HG03469 (cell line): ENCODE results near the gene ANKRD28.
A peak's percentile ranks its signal among the peaks of the same experiment; 100 is the strongest.

ENCODE experiments used
- ATAC-seq: cut with Tn5 transposase; IDR thresholded peaks from one replicate; pipeline ENCODE4 v1.9.1; 2021; ENCODE audit warnings: mild to moderate bottlenecking, moderate library complexity, moderate number of reproducible peaks; ENCODE audit not compliant: unreplicated experiment

ANKRD28 gene

DNA sequence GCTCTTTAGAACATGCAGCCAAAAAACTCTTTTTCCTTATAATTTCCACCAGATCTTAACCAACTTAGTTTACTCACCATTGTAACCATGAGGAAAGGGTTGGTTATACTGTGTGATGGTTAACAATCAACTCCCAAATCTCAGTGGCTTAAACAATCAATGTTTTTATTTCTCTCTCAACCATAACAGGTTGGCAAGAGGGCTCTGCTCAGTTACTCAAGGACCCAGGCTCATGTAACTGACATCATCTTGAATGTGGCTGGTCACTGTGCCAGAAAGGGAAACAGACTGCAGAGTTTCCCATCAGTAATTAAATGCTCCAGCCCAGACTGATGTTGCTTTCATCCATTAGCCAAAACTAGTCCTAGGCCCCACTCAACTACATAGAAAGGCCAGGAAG is 69.0 kb downstream of the ANKRD28 start:
- no peak for ATAC-seq

- ATAC-seq: no peak
Observed at GRCh38 chr3:15726881-15727280, 70.9 kb downstream of the ANKRD28 start.

GRCh38 chr3:15726043-15726442 is 71.7 kb downstream of the ANKRD28 start:
- ATAC-seq: peak; percentile 73

GRCh38 chr3:15724446-15724845 is 73.3 kb downstream of the ANKRD28 start:
- no peak for ATAC-seq

DNA sequence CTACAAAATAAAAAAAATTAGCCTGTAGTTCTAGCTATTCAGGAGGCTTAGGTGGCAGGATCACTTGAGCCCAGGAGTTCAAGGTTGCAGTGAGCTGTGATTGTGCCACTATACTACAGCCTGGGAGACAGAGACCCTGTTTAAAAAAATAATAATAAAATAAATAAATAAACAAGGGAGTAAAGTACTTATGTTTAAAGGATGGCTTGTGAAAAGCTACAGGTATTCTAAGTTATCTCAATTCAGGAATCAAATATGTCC is 74.2 kb downstream of the ANKRD28 start:
- ATAC-seq: no peak

GRCh38 chr3:15722877-15723623 is 74.7 kb downstream of the ANKRD28 start:
- no peak for ATAC-seq

- ATAC-seq: no peak
Observed at GRCh38 chr3:15716178-15716577, 81.6 kb downstream of the ANKRD28 start.

DNA sequence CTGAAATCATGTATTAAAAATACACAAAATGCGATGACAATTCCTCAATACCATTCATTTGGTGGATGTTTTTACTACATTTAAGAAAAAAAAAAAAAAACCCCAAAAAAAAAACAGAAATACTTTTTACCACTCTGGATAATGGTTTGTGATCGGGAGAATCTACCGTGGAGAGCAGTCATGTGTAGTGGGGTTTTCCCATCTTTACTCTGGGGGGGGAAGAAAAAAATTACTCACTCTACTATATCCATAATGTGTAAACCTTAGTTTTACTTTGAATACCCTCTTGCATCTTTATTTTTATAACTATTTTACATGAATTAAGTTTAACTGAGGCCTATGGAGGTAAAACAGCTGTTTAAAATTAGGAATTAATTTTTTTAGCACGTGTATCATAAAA is 83.3 kb downstream of the ANKRD28 start:
- no peak for ATAC-seq

GRCh38 chr3:15713364-15713763 is 84.4 kb downstream of the ANKRD28 start:
- no peak for ATAC-seq

DNA sequence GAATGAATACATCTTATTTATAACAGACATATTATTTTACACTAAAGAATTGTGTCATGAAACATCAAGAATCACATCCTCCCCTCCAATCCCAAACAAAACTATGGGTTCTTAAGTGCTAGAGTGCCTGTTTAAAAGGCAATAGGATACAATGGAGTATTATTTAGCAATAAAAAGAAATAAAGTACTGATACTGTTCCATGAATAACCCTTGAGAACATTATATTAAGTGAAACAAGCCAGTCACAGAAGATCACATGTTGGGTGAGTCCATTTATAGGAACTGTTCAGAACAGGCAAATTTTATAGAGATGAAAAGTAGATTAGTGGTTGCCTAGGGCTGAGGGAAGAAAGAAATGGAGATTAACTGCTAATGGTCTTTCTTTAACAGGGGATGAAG is 86.5 kb downstream of the ANKRD28 start:
- no peak for ATAC-seq

- ATAC-seq: no peak
Observed at GRCh38 chr3:15708882-15709677, 88.7 kb downstream of the ANKRD28 start.

GRCh38 chr3:15707779-15708178 is 90.0 kb downstream of the ANKRD28 start:
- ATAC-seq: no peak

DNA sequence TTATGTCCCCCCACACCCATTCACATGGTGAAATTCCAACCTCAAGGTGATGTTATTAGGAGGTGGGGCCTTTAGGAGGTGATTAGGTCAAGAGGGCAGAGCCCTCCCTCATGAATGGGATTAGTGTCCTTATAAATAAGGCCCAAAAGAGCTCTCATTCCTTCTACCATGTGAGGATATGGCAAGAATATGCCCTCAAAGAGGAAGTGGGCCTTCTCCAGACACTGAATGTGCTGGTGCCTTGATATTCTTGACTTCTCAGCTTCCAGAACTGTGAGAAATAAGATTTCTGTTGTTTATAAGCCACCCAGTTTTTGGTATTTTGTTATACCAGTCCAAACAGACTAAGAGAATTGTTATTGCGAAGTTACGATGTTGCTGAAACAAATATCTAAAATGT is 94.4 kb downstream of the ANKRD28 start:
- ATAC-seq: no peak

- ATAC-seq: no peak
Observed at GRCh38 chr3:15694628-15695027, 103.2 kb downstream of the ANKRD28 start.

DNA sequence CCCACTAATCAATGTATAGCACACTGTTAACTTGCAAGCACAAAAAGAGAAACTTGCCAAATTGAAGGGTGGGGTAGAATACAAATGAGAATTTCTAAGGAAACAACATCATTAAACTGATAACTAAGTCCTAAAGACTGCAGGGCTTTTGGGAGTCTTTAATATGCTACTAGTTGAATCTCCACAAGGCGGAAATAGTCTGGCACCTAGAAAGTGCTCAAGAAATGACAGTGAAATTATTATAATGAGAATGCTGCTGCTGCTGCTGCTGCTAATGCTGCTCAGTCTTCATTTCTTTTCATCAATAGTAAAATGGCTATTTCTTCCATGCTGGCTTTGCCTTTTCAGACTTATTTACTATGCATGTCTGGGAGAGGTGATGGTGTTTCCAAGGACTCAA is 104.4 kb downstream of the ANKRD28 start:
- no peak for ATAC-seq

- ATAC-seq: no peak
Observed at GRCh38 chr3:15690748-15691147, 107.0 kb downstream of the ANKRD28 start.

- no peak for ATAC-seq
Observed at GRCh38 chr3:15690230-15690629, 107.5 kb downstream of the ANKRD28 start.

- no peak for ATAC-seq
Observed at GRCh38 chr3:15685927-15686326, 111.9 kb downstream of the ANKRD28 start.

GRCh38 chr3:15683253-15683652 is 114.5 kb downstream of the ANKRD28 start:
- no peak for ATAC-seq

DNA sequence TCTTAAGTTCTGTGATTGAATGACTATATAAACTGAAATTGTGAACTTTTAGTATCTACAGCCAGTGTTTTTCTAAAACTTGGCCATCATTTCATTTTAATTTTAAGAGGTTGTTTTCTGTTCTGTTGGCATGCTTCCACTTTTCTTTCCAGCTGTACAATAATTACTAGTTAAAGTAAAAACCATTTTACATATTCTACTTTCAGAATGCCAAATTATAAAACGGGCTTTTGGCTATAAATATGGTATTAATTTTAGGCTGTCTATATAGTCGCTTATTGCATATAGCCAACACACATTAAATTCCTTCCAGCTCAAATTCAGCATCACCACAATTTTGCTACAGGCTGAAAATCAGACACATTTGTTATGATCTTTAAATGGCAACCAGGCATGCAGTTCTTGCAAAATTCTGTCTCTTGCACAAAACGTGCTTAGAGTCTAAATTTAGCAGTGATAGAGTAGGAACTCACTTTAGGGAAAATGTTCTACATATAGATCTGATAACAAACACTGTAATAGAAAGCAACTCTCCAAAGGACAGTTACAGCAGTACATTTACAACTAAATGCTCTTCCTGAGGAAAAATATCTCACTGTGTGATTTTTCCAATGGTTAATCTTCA is 115.1 kb downstream of the ANKRD28 start:
- ATAC-seq: no peak

- ATAC-seq: no peak
Observed at GRCh38 chr3:15681668-15682067, 116.1 kb downstream of the ANKRD28 start.

- ATAC-seq: no peak
Observed at GRCh38 chr3:15679306-15679705, 118.5 kb downstream of the ANKRD28 start.
